ENCODE data around the gene CACNG7.

The CACNG7 gene

DNA sequence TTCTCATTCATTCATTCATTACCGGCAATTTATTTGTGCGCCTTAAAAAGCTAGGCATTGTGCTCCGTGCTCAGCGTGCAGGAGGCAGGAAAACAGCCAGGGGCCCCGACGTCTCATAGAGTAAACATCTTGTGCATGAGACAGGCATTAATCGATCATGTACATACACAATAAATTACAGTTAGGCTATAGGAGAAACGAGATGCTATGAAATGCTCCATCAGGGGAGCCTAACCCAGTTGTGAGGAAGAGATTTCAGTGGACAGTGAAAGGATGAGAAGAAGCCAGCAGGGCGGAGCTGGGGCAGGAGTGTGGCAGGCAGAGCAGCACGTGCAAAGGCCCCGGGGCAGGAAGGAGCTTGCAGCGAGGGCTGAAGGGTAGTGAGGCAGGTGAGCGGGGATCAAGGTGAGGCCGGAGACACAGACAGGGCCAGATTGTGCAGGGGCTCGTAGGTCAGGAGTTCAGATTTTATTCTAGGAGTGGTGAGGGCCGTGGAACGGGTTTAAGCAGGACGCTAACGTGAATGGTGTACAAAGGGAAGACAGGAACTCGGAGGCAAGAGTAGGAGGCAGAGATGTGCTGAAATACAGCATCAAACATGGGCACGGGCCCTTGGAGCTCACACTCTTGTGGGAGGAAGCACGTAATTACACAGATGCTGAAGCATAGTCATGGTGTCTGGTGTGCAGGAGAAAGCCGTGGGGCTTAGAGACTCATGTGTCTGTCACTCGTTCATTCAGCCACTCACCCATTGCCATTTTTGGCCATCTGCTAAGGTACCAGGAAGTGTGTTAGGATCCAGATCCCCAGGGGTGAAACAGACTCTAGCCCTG is 74.6 kb downstream of the CACNG7 start:
- no peak for DNase-seq

GRCh38 chr19:53985863-53986262 is 76.8 kb downstream of the CACNG7 start:
- no peak for DNase-seq

DNA sequence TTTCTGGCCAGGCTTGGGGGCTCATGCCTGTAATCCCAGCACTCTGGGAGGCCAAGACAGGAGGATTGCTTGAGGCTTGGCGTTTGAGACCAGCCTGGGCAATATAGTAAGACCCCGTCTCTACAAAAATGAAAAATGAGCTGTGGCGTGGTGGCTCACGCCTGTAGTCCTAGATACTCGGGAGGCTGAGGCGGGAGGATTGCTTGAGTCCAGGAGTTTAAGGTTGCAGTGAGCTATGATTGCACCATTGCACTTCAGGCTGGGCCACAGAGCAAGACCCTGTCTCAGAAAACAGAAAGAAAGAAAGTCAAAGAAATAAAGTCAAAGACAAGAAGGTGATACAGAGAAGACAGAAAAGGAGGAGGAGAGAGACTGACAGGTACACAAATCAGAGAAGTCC is 79.9 kb downstream of the CACNG7 start:
- no peak for DNase-seq

DNA sequence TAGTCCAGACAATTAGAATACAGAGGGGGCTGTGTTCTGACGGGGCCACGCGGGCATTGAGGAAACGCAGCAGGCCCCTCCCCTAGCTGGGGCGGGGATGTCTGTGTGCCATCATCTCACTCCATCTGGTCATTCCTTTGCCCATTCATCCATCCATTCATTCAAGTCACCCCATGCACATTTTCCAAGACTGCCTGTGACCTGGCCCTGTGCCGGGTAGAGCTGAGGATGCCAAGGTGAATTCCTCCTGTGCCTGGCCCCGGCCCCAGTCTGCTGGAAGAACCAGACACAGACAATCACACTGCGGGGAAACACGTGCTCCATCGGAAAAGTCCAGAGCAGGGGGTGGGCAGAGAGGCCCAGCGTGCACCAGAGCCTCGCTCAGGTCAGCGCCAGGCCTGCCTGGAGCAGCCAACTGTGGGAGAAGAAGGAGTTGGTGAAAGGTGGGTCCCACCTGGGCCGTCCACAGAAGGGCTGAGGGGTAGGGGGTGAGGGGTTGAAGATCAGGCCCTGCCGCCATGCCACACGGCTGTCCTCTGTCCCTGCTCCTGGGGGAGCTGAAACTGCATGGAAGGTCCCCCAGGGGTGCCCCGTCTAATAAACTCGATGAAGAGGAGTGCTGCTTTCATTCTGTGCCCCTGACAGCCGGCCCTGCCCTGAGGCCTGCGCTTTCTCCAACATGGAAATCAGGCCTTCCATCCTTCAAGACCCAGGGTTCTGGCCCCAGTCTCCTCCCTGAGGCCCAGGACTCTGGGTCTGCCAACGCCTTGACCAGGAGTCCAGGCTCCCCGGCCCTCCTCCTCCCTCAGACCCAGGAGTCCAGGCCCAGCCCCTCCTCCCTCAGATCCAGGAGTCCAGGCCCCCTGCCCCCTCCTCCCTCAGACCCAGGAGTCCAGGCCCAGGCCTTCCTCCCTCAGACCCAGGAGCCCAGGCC is 80.8 kb downstream of the CACNG7 start:
- no peak for DNase-seq

DNA sequence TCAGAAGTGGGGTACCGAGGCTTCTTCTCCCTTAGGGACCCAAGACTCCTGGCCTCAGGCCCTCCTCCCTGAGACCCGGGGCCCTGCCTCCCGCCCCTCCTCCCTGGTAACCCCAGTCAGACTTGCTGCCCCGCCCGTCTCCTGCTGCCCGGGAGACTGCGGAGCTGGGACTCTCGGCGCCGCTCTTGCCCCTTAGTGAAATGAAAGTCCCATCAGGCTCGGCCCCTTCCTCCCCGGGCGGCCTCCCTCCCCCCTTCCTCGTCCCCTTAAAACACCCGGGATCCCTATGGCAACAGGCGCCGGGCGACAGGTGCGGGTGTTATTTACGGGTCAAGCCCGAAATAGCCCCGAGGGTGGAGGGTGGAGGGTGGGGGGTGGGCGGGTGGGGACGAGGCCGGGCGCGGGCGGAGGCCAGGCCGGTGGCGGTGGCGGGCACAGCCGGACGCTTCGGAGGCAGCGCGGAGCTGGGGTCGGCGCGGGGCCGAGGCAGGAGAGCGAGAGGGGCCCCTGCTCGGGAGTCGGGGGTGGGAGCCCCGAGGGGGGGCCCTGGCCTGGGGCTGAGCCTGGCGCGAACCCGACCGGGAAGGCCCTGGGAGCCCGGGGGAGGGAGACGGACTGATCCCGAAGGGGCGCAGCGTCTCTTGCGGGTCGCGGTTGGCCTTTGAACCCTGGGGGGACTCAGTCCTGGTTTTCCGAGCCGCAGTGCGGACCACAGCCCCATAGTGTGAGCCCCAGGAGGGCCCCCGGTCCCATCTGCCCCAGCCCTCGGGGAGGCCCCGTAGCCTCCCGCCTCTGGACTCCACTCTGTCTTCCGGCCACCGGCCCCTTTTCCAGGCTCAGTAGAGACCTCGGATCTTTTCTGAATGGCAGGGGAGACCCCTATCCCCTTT is 82.4 kb downstream of the CACNG7 start, which contains the start of gene CACNG6:
TSS of gene CACNG6 (plus strand) at position 414 of the 890 bp plus-strand sequence. CDS start 1,241 bp downstream, outside the sequence.
- DNase-seq = no peak

- DNase-seq = no peak
Measured at GRCh38 chr19:53992211-53992610, 83.1 kb downstream of the CACNG7 start.

DNA sequence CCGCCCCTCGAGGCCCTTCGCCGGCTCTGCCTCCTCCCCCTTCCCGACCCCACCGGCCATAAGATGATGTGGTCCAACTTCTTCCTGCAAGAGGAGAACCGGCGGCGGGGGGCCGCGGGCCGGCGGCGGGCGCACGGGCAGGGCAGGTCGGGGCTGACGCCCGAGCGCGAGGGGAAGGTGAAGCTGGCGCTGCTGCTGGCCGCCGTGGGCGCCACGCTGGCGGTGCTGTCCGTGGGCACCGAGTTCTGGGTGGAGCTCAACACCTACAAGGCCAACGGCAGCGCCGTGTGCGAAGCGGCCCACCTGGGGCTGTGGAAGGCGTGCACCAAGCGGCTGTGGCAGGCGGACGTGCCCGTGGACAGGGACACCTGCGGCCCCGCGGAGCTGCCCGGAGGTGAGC is 83.7 kb downstream of the CACNG7 start:
- DNase-seq = no peak

- DNase-seq = no peak
Measured at GRCh38 chr19:53993448-53993847, 84.4 kb downstream of the CACNG7 start.

Measured in NCI-H2029 (cell line).